Measurements from ENCODE around the gene ZBTB42. TPM values are rescaled to one million over a fixed set of nuclear protein-coding genes. Genes with fewer than 3 reads are reported as not detected.

ZBTB42 gene
- total and polyA plus RNA-seq, 2 of the 13 experiments (the other 11 are each of a cell fraction or from before 2014, with no cell fraction given): 2.8 to 4.2 TPM

- TF ChIP-seq, protein P1, sequence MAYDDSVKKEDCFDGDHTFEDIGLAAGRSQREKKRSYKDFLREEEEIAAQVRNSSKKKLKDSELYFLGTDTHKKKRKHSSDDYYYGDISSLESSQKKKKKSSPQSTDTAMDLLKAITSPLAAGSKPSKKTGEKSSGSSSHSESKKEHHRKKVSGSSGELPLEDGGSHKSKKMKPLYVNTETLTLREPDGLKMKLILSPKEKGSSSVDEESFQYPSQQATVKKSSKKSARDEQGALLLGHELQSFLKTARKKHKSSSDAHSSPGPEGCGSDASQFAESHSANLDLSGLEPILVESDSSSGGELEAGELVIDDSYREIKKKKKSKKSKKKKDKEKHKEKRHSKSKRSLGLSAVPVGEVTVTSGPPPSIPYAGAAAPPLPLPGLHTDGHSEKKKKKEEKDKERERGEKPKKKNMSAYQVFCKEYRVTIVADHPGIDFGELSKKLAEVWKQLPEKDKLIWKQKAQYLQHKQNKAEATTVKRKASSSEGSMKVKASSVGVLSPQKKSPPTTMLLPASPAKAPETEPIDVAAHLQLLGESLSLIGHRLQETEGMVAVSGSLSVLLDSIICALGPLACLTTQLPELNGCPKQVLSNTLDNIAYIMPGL (CRISPR knock-in tag; IDR thresholded peaks at IDR 0.05; ENCODE audit: borderline replicate concordance in 1 of 2, low read depth in 1 of 2): peak; percentile 17 to 20; a peak in 2 of 4 replicates
- TF ChIP-seq PAF1 (CRISPR knock-in tag; IDR thresholded peaks at IDR 0.05): no peak
- TF ChIP-seq PPARG (CRISPR knock-in tag; conservative IDR thresholded peaks at IDR 0.05): no peak
- TF ChIP-seq BORCS8-MEF2B (CRISPR knock-in tag; IDR thresholded peaks at IDR 0.05): no peak; the same call in 1 of the 2 replicates
- no peak for TF ChIP-seq ZNF383 (CRISPR knock-in tag; IDR thresholded peaks at IDR 0.05; ENCODE audit: borderline replicate concordance)
- TF ChIP-seq CHCHD3 (CRISPR knock-in tag; IDR thresholded peaks at IDR 0.05): no peak
- 0 out of 2 replicates have a peak, but pooled peaks have one; percentile 61 for TF ChIP-seq ZNF619 (CRISPR knock-in tag; IDR thresholded peaks at IDR 0.05)
- TF ChIP-seq U2AF2 (IDR thresholded peaks at IDR 0.05; ENCODE audit: low read depth, low read length): no peak
- TF ChIP-seq ZMYM3 (CRISPR knock-in tag; IDR thresholded peaks at IDR 0.05): no peak
- TF ChIP-seq RFX3 (CRISPR knock-in tag; IDR thresholded peaks at IDR 0.05): no peak
- no peak for TF ChIP-seq ZNF784 (CRISPR knock-in tag; IDR thresholded peaks at IDR 0.05; ENCODE audit: borderline replicate concordance)
- TF ChIP-seq, protein P2, sequence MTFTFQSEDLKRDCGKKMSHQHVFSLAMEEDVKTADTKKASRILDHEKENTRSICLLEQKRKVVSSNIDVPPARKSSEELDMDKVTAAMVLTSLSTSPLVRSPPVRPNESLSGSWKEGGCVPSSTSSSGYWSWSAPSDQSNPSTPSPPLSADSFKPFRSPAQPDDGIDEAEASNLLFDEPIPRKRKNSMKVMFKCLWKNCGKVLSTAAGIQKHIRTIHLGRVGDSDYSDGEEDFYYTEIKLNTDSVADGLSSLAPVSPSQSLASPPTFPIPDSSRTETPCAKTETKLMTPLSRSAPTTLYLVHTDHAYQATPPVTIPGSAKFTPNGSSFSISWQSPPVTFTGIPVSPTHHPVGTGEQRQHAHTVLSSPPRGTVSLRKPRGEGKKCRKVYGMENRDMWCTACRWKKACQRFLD (CRISPR knock-in tag; IDR thresholded peaks at IDR 0.05; ENCODE audit: borderline replicate concordance): no peak
Observed at GRCh38 chr14:104800771-104801519, at the start of gene ZBTB42 (continued).

Data from HepG2 (cell line).